Activated effector memory CD4-positive, alpha-beta T cell treated with Interleukin-2 at 50 U/mL for 16 hours (primary cell): Measurements from ENCODE around the gene TLE1.
"Not testable (repeated sequence)": the region's sequence is repeated elsewhere in the genome, so short reads cannot be mapped to it uniquely, and the experiment has no call there.

Experiments
- DNase-seq: peaks from one replicate; pipeline ENCODE4 v3.0.0-alpha.2; 2020

Gene TLE1

DNA sequence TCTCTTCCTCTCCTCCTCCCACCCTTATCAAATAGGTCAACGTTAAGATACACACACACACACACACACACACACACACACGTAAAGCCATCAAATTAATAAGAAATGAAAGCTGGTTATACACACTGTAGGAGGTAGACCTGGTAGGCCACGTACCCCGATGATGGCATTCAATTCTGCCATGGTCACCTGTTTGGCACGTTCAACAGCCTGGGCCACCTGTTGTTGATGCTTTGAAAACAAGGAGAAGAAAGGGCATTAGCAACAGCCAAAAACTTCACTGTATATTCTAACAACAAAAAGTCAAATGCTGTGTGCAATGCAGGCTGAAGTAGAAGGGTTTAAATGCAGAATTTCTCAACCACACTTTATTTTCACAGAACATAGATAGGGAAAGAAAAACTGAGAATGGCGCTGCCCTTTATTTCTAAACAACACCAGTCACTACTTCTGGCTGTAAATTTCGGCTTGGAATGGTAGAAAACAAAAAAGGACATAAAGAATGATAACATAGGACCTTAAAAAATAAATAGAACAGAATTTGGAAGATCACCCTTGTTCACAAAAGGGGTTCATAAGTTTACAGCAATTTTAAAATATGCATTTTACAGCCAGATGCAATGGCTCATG is 37.2 kb downstream of the TLE1 start:
- no peak for DNase-seq

DNA sequence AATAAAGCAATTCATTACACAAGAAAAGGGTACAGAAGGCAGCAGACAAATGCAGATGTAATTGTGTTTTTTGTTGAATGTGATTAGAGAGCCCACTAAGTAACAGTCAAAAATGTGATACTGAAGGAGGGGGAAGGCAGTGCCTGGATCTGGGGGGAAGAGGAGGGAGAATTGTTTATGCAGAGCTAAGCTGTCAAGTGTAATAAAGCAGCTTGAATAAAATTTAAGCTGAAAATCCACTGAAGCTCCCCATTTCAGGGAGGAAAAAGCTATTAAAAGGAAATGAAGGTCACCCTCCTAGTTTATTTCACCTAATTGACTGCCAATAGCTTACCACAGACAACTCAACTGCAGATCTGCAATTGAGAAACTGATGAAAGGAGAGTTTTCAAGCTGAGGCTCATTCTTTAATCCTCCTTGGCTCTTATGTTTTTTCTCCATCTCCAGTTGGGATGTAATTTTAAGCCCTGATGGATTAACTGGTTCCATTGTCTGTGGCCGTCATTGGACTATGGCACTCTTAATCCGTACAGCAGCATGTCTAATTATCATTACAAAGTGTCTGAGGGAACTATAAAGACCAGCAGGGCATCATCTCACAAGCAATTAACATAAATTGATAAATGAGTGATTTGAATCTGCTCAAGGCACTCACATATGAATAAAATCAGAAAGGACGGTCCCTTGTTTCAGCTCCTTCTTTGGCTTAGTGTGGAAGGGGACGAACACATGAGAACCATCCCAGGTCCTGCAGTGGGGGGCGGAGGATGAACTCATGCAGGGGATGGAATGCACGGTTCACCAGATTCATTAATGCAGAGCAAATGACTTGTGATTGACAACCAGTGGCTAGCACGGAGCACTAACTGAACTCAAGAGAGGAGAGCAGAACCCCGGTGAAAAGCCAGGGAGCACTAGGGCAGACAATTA is 38.5 kb downstream of the TLE1 start:
- DNase-seq, result no peak

DNA sequence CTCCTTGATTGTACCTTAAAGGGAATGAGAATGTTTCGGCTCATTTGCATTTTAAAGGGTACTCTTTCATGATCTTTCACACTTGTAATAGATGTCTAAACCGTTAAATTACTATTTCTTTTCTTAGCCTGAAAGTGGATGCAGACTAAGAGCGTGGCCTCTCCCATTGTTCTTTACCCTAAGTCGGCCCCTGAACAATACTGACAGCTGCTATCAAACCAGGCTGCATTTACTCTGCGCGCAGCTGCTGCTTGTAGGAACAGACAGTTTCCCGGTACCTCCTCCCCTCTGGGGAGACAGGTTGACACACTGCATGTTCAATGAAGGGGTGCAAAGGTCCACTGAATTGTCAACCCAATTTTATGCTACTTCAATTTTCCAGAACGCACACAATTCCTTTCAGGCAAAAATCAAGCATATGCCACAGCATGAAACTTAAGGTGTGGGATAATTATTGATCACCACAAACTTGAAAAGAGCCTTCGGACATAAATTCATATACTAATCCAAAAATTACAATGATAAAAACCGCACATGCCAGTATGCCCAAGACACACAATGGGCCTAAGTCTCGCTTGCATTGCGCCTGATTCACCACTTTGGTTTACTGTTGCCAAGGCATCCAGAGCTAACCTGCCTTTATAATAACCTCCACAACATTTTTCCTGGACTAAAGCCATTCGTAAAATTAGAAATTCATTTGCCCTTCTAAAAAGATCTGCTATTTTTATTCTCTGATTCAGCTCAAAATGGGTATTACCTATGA is 39.7 kb downstream of the TLE1 start:
- no peak for DNase-seq

DNA sequence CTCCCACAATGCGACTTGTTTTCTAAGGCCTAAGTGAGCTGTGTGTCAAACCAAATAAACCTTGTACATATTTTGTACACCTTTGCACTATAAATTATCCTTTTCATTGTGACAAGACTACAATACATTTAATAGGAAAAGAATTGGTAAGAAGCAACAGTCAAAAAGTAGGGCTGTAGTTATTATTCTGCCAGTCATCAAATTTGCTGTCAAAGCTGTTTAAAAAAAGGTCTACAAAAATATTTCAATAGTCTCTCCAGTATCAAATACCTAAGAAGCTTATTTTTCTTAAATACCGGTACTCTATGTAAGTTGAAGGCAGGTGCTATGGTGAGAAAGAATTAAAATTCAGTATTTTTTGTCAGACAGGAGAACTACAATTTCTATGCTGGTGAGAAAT is 40.5 kb downstream of the TLE1 start:
- no peak for DNase-seq

DNA sequence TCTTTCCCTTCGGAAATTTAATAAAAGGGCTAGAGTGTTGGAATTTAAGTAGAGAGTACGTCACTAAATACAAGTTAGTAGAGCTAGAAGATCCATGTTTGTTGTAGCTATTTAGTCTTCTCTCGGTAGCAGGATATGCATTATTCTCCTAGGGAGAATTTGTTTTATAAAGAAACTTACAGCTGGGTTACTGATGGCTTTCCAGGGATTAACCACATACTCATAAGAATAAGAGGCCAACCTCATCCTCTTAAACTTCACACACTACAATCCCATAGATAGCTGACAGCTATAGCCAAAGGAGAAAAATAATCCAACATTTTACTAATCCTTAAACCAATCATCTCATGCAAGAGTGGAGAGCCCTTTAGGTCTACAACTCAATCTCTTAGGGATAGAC is 43.0 kb downstream of the TLE1 start:
- no peak for DNase-seq

DNA sequence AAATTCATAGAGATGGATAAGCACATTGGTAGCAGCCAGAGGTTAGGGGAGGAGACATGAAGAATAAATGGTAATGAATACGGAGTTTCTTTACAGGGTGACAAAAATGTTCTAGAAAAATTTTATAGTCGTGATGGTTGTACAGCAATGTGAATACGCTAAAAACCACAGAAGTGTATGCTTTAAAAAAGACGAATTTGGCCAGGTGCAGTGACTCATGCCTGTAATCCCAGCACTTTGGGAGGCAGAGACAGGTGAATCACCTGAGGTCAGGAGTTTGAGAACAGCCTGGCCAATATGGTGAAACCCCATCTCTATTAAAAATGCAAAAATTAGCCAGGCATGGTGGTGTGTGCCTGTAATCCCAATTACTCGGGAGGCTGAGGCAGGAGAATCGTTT is 44.8 kb downstream of the TLE1 start:
- DNase-seq, result not testable (repeated sequence)

DNA sequence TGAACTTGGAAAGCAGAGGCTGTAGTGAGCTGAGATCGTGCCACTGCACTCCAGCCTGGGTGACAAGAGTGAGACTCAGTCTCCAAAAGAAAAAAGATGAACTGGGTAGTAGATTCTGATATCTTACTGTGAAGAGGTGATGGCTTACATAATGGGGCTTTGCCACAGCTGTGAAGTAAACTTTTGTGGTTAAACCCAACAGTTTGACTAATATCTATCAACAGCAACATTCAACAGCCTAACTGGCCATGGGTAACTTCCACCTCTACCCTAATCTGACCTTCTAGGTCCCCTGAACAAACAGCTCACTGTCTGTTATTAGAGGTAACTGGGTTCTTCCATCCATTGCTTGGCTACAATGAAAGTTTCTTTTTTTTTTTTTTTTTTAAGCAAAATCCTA is 52.1 kb downstream of the TLE1 start:
- DNase-seq, result no peak

DNA sequence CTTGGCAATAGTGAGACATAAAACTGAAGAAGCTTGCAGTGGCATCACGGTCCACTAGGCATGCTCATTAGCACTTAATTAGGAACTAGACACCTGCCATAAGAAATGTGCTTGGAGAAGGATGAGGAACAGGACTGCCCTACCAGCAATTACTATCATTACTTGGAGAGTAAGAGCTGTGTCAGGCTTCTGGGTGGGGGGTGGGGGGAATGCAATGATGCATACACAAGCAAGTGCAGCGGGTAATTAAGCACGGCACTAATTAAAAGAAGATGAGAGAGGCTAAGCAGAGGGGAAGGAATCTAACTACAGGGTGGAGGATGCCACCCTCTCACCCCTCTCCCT is 53.1 kb downstream of the TLE1 start:
- no peak for DNase-seq

DNA sequence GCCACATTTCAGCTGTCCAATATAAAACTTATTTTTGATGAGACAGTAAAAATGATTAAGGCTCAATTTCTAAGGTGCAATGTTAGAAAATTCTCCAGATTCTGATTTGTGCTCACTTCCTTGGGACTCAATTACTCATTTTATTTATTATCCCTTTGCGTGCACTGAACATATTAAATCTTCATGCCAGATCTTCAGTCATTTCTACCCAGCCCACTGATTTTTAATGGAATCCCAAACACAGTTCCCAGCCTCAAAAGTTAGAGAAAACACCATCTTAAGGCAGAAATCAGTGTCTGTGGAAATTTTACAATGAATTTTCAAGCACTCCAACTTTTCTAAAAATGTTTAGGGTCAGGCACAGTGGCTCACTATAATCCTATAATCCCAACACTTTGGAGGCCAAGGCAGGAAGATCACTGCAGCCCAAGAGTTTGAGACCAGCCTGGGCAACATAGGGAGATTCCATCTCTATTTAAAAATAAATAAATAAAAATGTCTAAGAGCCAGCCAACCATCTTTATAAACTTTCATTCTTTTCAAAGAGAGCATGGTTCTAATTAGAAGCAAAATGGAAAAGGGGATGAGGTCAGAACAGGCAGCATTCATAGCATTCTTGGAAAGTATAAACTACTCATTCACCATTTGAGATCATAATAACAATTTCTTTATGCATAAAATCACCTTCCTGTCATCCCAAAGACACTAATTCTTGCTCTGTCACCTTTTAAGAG is 53.7 kb downstream of the TLE1 start:
- DNase-seq, result no peak

DNA sequence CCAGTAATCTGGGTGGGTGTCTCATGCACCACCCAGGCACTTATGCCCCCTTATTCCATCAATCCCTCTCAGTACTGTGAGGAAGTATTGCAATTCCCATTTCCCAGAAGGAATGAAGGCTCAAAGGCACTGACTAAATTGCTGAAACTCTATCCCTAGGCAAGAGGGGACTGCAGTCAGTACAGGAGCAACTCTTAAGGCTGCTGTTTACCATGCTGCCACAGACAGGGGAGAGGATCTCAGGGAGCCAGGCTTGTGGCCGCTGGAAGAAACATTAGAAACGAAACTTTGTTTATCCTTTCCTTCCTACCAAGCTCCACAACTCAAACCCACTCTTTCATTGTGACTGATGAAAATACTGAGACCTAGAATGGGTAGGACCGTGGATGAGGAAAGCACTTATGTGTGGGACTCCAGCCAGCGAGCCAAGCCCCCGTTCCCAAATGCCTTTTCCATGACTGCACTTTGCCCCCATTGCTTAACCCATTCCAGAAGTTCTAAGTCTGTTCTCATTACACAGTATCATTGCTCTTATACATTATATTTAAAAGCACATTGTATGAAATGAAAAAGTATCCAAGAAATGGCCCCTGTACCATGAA is 54.3 kb downstream of the TLE1 start:
- DNase-seq, result no peak

DNA sequence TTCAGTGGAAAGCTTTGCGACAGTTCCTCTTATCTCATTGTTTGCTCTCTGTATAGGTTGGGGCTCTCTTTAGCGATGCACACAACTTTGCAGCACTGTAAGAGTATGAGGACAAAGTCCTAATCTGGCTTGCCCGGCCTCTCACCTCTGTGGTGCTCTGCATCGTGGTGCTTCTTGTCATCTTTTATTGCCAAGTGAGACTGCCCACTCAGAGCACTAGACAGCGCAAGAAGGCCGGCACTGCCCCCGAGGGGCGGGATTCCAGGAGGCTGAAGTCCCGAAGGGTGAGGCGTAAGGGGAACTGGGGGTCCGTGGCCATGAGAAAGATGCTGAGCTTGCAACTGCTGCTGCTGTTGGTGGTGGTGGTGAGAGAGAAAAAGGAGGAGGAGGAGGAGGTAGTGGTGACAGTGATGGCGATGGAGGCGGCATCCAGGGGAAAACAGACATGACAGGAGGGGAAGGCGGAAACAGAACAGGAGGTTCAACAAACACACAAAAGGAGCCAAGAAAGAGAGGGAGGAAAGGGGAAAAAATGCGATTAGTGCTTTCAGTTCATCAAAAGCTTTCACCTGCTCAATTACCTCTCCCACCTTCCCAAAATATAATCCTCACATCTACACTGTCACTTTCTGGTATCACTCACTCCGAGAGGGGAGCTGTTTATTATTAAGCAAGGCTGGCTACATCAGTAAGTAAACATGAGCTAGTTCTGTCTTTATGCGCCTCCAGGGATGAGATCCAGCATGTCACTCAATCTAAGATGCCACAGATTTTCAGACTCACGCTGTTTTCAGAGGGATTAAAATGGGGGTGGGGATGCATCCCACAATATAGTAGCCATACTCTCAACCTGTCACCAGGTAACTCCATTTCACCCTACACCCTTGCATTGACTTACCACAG is 55.1 kb downstream of the TLE1 start:
- DNase-seq, result no peak

DNA sequence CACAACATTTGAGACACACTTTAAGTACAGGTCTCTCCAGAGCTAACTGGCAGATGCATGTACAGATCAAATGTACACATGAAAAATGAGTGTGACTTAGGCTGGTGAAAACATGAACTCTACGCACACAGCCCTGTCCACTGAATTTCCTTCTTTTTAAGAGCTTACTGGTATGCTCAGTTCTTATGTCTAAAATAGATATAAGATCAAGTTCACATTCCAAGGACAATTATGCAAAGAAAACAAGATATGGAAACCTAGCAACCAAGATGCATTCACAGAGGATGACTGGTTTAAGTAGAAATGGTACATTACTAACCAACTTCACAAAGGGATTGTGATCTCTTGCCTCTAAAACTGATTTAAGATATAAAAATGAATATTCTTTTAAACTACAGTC is 56.7 kb downstream of the TLE1 start:
- no peak for DNase-seq

DNA sequence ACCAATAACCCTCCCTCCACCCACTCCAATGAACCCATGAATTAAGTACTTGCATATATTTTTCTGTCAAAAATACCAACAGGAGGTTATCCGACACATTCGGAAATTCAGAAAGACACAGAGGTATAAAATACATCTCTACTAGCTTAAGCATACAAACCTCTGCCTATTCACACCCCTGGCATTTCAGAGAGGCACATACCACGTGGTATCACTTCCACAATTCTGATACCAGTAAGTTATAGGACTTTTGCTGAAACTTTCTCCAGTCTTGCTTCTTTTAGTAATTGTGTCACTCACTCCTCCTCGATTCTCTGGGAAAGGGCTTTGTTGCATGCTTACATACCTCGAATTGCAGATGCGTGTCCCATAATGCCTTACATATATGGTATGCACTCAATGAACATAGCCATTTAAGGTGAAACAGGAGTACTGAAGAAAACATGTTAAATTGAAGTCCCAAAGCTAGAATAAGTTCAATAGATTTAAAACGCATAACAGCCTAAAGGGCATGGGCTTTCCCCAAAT is 58.1 kb downstream of the TLE1 start:
- no peak for DNase-seq

DNA sequence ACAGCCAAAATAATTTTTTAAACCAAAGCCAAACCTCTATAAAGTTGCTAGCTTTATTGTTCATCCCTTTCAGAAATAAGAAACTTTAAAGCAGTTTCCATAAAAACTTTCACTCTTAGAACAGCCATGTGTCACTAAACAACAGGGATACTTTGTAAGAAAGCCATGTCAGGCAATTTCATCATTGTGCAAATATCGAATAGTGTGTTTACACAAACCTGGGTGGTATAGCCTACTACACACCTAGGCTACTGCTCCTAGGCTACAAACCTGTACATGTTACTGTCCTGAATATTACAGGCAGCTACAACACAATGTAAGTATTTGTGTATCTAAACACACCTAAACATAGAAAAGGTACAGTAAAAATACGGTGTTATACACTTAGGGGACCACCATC is 59.9 kb downstream of the TLE1 start:
- DNase-seq, result no peak

DNA sequence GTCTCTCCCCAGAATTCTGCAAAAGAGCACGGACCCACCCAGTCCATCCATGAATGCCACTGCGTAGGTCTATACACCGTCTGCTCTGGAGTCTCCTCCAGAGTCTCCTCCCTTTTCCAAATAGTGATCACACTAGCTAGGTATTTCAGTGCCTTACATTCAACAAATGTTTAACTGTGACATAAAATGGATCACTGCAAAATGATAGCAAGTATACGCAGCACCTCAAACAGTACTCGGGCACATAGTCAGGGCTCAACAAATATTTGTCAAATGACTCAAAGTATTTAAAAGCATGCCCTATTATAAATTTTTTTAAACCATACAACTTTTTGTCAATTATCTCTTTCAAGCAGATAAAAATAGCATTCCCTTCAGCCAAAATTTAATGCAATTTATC is 60.5 kb downstream of the TLE1 start:
- DNase-seq, result no peak

DNA sequence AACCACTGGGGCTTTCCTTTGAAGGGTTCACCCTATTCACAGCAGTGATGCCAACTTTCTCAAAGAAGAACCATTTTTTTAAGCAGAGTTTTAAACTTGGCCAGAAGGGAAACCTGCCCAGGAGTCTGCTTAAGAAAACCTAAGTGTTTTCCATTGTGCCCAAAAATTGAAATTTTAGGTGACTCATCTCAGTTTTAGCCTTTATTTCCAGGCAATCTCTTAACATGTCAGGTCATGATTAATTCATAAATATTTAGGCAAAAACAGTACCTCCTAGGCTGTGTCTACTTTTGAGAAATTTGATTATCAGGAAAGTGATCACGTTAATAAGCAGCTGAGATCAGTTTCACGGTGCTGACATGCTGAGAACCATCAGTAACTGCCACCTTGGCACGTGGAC is 61.9 kb downstream of the TLE1 start:
- DNase-seq, result no peak

DNA sequence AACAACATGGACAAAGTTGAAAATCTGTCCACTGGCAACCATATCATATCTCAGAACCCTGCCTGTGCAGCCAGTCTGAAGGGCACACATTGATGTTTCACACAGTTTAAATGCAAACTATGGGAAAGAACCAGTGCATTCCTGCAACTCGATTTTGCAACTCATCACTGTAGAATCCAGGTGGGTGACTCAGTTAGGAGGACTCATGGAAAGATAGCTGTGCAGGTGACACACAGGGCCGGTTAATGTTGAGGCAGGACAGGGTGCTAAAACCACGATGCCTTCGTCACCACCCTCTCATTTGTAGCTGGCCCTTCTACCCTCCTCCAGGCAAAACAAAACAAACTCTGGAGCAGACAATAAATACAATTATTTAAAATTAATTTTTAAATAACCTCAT is 62.8 kb downstream of the TLE1 start:
- no peak for DNase-seq

DNA sequence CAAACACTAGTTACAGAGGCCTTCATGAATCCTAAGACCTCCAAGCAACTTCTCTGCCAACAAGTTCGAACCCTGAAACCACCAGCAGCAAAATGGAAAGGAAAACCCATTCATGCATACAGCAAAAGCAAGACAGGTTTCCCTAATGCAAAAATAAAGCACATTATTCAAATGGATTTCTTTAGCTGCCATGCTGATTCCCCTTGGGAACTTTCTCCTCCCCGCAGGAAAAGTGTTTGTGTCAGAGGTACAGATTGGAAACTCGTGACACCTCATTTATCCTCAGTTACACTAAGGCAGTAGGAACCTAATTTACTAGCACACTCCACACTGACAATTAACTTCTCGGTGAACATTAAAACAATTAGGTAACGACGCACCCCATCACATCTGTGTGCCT is 63.4 kb downstream of the TLE1 start:
- DNase-seq, result no peak

DNA sequence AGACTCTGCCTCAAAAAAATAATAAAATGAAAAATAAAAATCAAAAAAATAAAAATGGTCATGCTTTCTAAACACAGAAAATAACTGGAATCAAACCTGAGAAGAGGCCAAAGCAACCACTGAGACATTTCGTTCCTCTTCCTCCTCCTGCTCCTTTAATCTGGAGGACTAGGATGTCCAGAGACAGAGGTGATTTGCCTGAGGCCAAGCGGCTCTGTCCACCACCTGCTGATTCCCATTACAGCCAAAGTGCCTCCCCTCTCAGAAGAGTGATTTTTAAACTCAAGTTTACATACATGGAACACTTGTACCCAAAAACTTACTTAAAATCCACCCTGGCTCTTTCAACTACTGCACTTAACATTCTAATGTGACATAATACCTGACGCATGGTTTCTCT is 65.6 kb downstream of the TLE1 start:
- DNase-seq, result no peak

DNA sequence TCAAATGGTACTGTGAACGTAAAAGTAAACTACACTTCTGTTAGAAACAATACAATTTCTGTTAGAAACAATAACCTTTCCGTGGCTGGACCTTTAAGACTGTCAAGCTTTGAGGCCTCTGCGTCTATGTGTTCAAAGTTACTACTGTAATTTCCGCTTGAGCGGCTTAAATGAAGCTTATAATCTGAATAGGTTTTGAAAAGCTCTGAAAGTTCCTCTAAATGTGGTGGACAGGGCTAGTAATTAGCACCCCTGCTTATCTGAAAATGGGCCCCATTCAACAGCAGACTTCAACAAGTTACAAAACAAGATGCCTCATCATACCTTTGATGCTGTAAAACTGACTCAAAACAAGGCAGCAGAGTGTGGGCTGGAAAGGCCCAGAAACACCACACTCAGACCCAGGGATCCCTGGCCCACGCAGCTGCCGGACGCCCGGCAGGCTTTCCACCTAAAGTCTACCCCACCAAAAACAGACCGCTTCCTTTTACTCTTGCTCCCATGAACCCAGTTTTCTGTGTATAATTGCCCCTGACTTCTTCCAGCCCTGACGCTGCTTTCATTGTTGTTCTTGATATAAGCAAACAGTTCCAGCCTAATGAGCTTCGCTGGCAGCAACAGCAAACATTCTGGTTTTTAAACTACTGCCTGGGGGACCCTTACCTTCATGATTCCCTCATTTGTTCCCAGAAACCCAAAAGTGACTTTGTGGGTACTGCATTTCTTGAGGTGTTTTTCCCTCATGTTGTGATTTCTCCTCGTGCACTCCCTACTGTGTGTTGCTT is 66.7 kb downstream of the TLE1 start:
- no peak for DNase-seq
